Psoas muscle (tissue), 8 donors: ENCODE data around the gene C10orf120. TPM values are rescaled to one million over a fixed set of nuclear protein-coding genes. Genes with fewer than 3 reads are reported as not detected.

Experiments
- ATAC-seq, 4 donors: fragments of 200-7000 bp; cut with Tn5 transposase; one replicate each; pipeline ENCODE4 v1.9.1; 2020; ENCODE audit warnings: moderate library complexity in 3 of 4, mild to moderate bottlenecking in 2 of 4
- DNase-seq, 2 donors: peaks; one replicate each; pipeline ENCODE4 v3.0.0-alpha.2; 2020
- H3K27ac ChIP-seq: fragments of 200-600 bp; one replicate; pipeline ENCODE4 v1.8.0; 2022
- H3K27me3 ChIP-seq, 3 donors: fragments of 200-600 bp in 1 of 3; one replicate each; pipeline versions ENCODE4 v1.6.1 to v1.8.0; 2013 to 2022; ENCODE audit warnings: low read length in 2 of 3, mild to moderate bottlenecking in 2 of 3, moderate library complexity in 1 of 3; ENCODE audit not compliant: insufficient read depth in 3 of 3
- H3K36me3 ChIP-seq, 2 donors: fragments of 200-600 bp in 1 of 2; one replicate each; pipeline versions ENCODE4 v1.6.1 to v1.8.0; 2013 to 2022; ENCODE audit warnings: low read depth in 1 of 2, mild to moderate bottlenecking in 1 of 2, moderate library complexity in 1 of 2; ENCODE audit not compliant: insufficient read depth in 1 of 2
- H3K4me1 ChIP-seq: fragments of 200-600 bp; one replicate; pipeline ENCODE4 v1.8.0; 2022
- H3K4me3 ChIP-seq: fragments of 200-600 bp; one replicate; pipeline ENCODE4 v1.8.0; 2022; ENCODE audit warnings: mild to moderate bottlenecking
- H3K9me3 ChIP-seq: fragments of 200-600 bp; one replicate; pipeline ENCODE4 v1.8.0; 2022
- WGBS, 3 donors: extraction: QIAGEN DNeasy Blood & Tissue Kit; methylation state at CpG; one replicate each; pipeline versions ENCODE4 v1.1.6 to v1.1.7; 2013; 5-methylcytosine and 5-hydroxymethylcytosine counted together
- intact Hi-C, 2 donors: fragments of 100-400 bp; cut with DNase I; formaldehyde crosslinking; loops; one replicate each; pipeline versions ENCODE4 v1.11.0 to v1.14.2; 2022
- polyA plus RNA-seq, 3 donors: library from polyadenylated mRNA; stranded (reverse); fragments of 200-250 nt; gene quantifications; one replicate each; pipeline ENCODE4 v1.2.3, GENCODE V29; 2013
- total RNA-seq, 4 donors: library from RNA; stranded (reverse); fragmentation: NEBNext Ultra II Directional in 2 of 4; extraction: Animal tissue kit (Norgen Biotek cat#: 25700) in 2 of 4; gene quantifications; one replicate each; pipeline versions ENCODE4 v1.2.1 to v1.2.4, GENCODE V29; 2021 to 2023
- TF ChIP-seq, protein P1 (sequence below): fragments of 200-600 bp; IDR thresholded peaks from one replicate; pipeline ENCODE4 v1.8.0; 2022; ENCODE audit warnings: antibody characterized with exemption
- donor health status: healthy with polysubstance abuse.
- donor health status: DM: no; HTN: no; CAD: no; lungs with moderate emphysema.
- donor health status: Bipolar disorder and iron deficiency.
- donor health status: healthy.
- donor health status: DM: yes; HTN: yes; CAD: no.
- donor health status: DM: no; HTN: no; CAD: no.
- donor health status: DM: no; HTN: no; CAD: no.
- donor health status: DM: yes; HTN: yes; CAD: no.

The C10orf120 gene
- total and polyA plus RNA-seq, 7 donors = not detected

DNA sequence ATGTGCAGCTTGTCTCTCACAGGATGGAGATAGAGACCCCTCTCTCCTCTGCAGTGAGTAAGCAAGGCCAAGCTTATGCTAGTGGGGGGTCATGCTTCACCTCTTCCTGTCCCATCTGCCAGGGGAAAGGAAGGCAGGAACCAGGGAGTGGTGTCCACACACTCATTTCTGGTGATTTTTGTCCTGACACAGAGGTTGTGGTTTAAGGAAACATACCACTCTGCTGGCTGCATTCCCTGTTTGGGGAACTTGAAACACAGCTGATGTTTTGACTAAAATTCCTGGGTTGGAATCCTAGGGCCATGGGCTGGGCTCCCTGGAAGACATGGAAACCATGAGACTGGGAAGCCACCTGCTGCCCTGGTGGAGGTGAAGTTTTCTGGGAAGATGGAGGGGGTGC is 21.4 kb downstream of the C10orf120 start:
- no peak overlapping the region for H3K4me3 ChIP-seq
- no peak overlapping the region for H3K27ac ChIP-seq
- intact Hi-C loops = no loop called here
- TF ChIP-seq, protein P1, sequence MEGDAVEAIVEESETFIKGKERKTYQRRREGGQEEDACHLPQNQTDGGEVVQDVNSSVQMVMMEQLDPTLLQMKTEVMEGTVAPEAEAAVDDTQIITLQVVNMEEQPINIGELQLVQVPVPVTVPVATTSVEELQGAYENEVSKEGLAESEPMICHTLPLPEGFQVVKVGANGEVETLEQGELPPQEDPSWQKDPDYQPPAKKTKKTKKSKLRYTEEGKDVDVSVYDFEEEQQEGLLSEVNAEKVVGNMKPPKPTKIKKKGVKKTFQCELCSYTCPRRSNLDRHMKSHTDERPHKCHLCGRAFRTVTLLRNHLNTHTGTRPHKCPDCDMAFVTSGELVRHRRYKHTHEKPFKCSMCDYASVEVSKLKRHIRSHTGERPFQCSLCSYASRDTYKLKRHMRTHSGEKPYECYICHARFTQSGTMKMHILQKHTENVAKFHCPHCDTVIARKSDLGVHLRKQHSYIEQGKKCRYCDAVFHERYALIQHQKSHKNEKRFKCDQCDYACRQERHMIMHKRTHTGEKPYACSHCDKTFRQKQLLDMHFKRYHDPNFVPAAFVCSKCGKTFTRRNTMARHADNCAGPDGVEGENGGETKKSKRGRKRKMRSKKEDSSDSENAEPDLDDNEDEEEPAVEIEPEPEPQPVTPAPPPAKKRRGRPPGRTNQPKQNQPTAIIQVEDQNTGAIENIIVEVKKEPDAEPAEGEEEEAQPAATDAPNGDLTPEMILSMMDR = no peak
- H3K36me3 ChIP-seq = no peaks in the 10 kb centered on the region
- peaks cover 0 to 11% (median 5%) of the 10 kb centered on the region in 3 donors for H3K27me3 ChIP-seq
- no peaks in the 10 kb centered on the region for H3K4me1 ChIP-seq
- no peaks in the 10 kb centered on the region for H3K9me3 ChIP-seq
- DNase-seq (no peak), ATAC-seq (no peak)

DNA sequence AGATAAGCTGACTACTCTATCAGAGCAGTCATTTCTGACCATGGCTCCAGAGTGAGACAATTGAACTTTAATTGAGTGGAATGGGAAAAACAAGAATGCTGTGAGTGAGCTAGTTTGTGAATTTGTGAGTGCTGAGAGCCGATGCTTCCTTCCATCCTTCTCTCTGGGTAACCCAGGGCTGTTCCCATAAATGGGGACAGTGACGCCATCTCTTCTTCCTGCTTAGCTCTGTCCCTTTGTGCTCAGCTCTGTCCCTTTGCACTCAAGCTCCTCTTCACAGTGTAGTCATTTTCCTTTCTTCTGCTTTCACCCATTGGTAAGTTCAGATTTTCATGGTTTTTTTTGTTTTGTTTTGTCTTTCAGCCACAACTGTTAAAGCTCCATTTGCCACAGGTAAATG is 24.4 kb downstream of the C10orf120 start:
- Histone ChIP-seq H3K27me3 (peaks cover 0 to 17% (median 5%) of the 10 kb centered on the region in 3 donors), H3K9me3 (no peaks in the 10 kb centered on the region), H3K27ac (no peak overlapping the region), H3K4me1 (no peaks in the 10 kb centered on the region), H3K36me3 (no peaks in the 10 kb centered on the region), H3K4me3 (no peak overlapping the region)
- DNase-seq (no peak), ATAC-seq (no peak)
- 45 to 68% (median 65%) methylated on average over 2 of the region's 2 CpGs for WGBS, 3 donors
- TF ChIP-seq, protein P1 = no peak
- intact Hi-C loops = no loop called here

DNA sequence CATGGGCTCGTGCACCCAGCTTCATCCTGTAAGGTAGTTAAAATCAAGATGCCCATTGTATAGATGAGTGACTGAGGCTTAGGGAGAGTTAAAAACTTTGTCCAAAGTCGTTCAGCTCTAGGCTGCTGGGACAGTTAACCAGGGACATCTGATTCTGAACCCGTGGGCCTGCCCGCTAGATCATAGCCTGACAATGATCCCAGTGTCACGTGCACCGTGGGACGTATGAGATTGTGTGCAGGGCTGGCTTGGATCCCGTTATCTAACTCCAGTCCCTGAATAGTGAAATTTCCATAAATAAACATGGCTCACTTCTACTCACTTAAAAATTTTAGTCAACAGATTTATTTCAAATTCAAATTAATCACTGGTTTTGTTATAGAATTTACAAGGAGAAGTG is 24.9 kb downstream of the C10orf120 start:
- H3K27me3 ChIP-seq = peaks cover 0 to 17% (median 5%) of the 10 kb centered on the region in 3 donors
- no peak for ATAC-seq
- no peak overlapping the region for H3K27ac ChIP-seq
- TF ChIP-seq, protein P1 = no peak
- H3K4me3 ChIP-seq = no peak overlapping the region
- no peaks in the 10 kb centered on the region for H3K36me3 ChIP-seq
- WGBS, 3 donors = 38 to 47% (median 42%) methylated on average over 8 of the region's 8 CpGs
- no peaks in the 10 kb centered on the region for H3K9me3 ChIP-seq
- intact Hi-C loops = no loop called here
- DNase-seq = no peak
- no peaks in the 10 kb centered on the region for H3K4me1 ChIP-seq

DNA sequence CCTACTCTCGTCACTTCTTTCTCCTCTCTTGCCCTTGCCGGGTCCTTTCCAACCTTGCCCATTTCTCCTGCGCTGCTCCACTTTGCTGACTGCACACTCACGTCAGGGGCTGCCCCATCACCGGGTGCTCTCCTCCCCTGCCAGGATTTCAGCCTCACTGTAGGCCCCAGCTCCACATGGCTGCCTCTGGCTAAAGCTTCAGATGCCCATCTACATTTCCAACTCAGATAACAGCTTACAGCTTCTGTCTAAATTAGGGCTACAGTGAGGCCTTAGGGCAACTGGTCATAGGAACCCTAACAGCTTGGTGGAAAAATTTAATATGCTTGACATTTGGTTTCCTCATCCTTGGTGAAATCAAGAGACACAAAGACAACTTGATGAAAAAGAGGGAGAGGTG is 25.9 kb downstream of the C10orf120 start:
- Histone ChIP-seq H3K27me3 (peaks cover 0 to 17% (median 5%) of the 10 kb centered on the region in 3 donors), H3K27ac (no peak overlapping the region), H3K4me3 (no peak overlapping the region), H3K9me3 (no peaks in the 10 kb centered on the region), H3K4me1 (no peaks in the 10 kb centered on the region), H3K36me3 (no peaks in the 10 kb centered on the region)
- TF ChIP-seq, protein P1 = no peak
- 70 to 79% (median 79%) methylated on average over 5 of the region's 5 CpGs for WGBS, 3 donors
- ATAC-seq (no peak), DNase-seq (no peak)
- intact Hi-C loops = no loop called here

DNA sequence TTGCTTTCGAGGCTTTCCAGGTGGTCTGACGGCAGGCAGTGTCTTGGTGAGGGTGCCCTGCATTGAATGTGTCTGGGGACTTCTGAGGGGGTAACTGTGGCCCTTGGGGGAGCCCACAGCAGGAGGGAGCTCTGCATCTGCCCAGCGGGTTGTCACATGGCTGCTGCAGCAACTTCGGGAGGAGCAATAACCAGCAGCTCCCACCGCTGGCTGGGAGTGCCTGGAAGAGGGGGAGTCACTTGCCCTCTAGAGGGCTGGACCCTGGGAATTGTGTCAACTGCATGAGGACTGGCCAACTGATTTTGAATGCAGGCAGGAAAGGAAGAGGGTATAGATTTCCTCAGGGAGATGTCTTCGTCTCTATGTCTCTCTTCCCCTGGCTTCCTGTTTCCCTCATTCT is 26.4 kb downstream of the C10orf120 start:
- no peak overlapping the region for H3K27ac ChIP-seq
- TF ChIP-seq, protein P1 = no peak
- WGBS, 3 donors = 47 to 56% (median 50%) methylated on average over 6 of the region's 6 CpGs
- DNase-seq (no peak), ATAC-seq (no peak)
- no peaks in the 10 kb centered on the region for H3K9me3 ChIP-seq
- H3K36me3 ChIP-seq = no peaks in the 10 kb centered on the region
- intact Hi-C loops = no loop called here
- H3K27me3 ChIP-seq = peaks cover 0 to 17% (median 2%) of the 10 kb centered on the region in 3 donors
- H3K4me1 ChIP-seq = no peaks in the 10 kb centered on the region
- H3K4me3 ChIP-seq = no peak overlapping the region
